HepG2 (cell line): ENCODE measurements around the gene INO80B. TPM values are rescaled to one million over a fixed set of nuclear protein-coding genes. Genes with fewer than 3 reads are reported as not detected.
A peak's percentile ranks its signal among the peaks of the same experiment; 100 is the strongest.

Source experiments
- ATF4 ChIP-seq, 2 experiments: fragments of 450-650 bp in 1 of 2; sonication (generic) in 1 of 2; formaldehyde crosslinking; IDR thresholded peaks; 2 replicates each; pipeline versions ENCODE4 v1.5.0 to v1.8.0; 2020 to 2022; ENCODE audit warnings: mild to moderate bottlenecking in 1 of 2, missing genetic modification reagents in 1 of 2
- CBX5 ChIP-seq: sonication (generic); formaldehyde crosslinking; IDR thresholded peaks from 2 replicates; pipeline ENCODE4 v1.4.0; 2020; ENCODE audit warnings: missing genetic modification reagents, borderline replicate concordance
- CC2D1A ChIP-seq: sonication (generic); formaldehyde crosslinking; IDR thresholded peaks from 2 replicates; pipeline ENCODE4 v1.8.1; 2023; ENCODE audit warnings: mild to moderate bottlenecking, missing genetic modification reagents
- DMAP1 ChIP-seq: IDR thresholded peaks from 2 replicates; pipeline ENCODE4 v1.6.1; 2016
- EEA1 ChIP-seq: sonication (generic); formaldehyde crosslinking; IDR thresholded peaks from 2 replicates; pipeline ENCODE4 v1.5.1; 2020; ENCODE audit warnings: mild to moderate bottlenecking, missing genetic modification reagents, borderline replicate concordance
- HCFC1 ChIP-seq: fragments of 150-350 bp; IDR thresholded peaks from 2 replicates; pipeline ENCODE4 v1.6.1; 2014; ENCODE audit warnings: low read depth, low read length
- HINFP ChIP-seq: sonication (generic); formaldehyde crosslinking; IDR thresholded peaks from 2 replicates; pipeline ENCODE4 v1.4.0; 2020; ENCODE audit warnings: low read depth, mild to moderate bottlenecking, missing genetic modification reagents
- IKZF4 ChIP-seq: sonication (generic); formaldehyde crosslinking; IDR thresholded peaks from 2 replicates; pipeline ENCODE4 v1.5.1; 2020; ENCODE audit warnings: borderline replicate concordance, mild to moderate bottlenecking, low read depth, missing genetic modification reagents; ENCODE audit errors: not compliant biosample characterization
- KMT2A ChIP-seq: sonication (generic); formaldehyde crosslinking; IDR thresholded peaks from 2 replicates; pipeline ENCODE4 v1.4.0; 2020; ENCODE audit warnings: missing genetic modification reagents
- KMT2B ChIP-seq: IDR thresholded peaks from 2 replicates; pipeline ENCODE4 v1.6.1; 2016; ENCODE audit warnings: missing genetic modification reagents, missing compliant biosample characterization
- ZIK1 ChIP-seq: sonication (generic); formaldehyde crosslinking; IDR thresholded peaks from 2 replicates; pipeline ENCODE4 v1.5.0; 2020; ENCODE audit warnings: mild to moderate bottlenecking, low read depth, missing genetic modification reagents, borderline replicate concordance
- ZNF343 ChIP-seq: sonication (generic); formaldehyde crosslinking; IDR thresholded peaks from 2 replicates; pipeline ENCODE4 v1.4.0; 2020; ENCODE audit warnings: mild to moderate bottlenecking, missing genetic modification reagents
- ZNF44 ChIP-seq: sonication (generic); formaldehyde crosslinking; IDR thresholded peaks from 2 replicates; pipeline ENCODE4 v1.5.1; 2020; ENCODE audit warnings: mild to moderate bottlenecking, missing genetic modification reagents
- ZNF841 ChIP-seq: sonication (generic); formaldehyde crosslinking; IDR thresholded peaks from 2 replicates; pipeline ENCODE4 v1.8.1; 2023; ENCODE audit warnings: missing genetic modification reagents, borderline replicate concordance
- polyA plus RNA-seq, 8 experiments: library from polyadenylated mRNA; depleted of rRNA in 3 of 8; stranded (reverse) in 7 of 8; unstranded in 1 of 8; fragments of >200 nt; fragmentation: Illumina TruSeq in 4 of 8; extraction: Trizol in 4 of 8; gene quantifications; 2 replicates each; pipeline versions ENCODE4 v1.2.1 to v1.2.3, GENCODE V29; 2011 to 2016; ENCODE audit warnings: low read depth in 4 of 8, missing spikeins in 1 of 8, mixed read lengths in 1 of 8; ENCODE audit not compliant: insufficient read depth in 1 of 8
- total RNA-seq, 5 experiments: library from RNA; depleted of rRNA; stranded (reverse); fragments of >200 nt; fragmentation: Illumina TruSeq; extraction: Trizol; gene quantifications; 2 replicates each; pipeline ENCODE4 v1.2.3, GENCODE V29; 2016; ENCODE audit warnings: low read depth in 1 of 5
- TF ChIP-seq, protein P1 (sequence below): sonication (generic); formaldehyde crosslinking; IDR thresholded peaks from 2 replicates; pipeline ENCODE4 v1.8.1; 2023; ENCODE audit warnings: missing genetic modification reagents, mild to moderate bottlenecking, borderline replicate concordance
- TF ChIP-seq, protein P2 (sequence below): IDR thresholded peaks from 2 replicates; pipeline ENCODE4 v1.6.1; 2016; ENCODE audit warnings: missing compliant biosample characterization, missing genetic modification reagents, borderline replicate concordance
- TF ChIP-seq, protein P3 (sequence below): sonication (generic); formaldehyde crosslinking; IDR thresholded peaks from 2 replicates; pipeline ENCODE4 v1.4.0; 2020; ENCODE audit warnings: missing genetic modification reagents, low read depth, mild to moderate bottlenecking, borderline replicate concordance
- TF ChIP-seq, protein P4 (sequence below): sonication (generic); formaldehyde crosslinking; IDR thresholded peaks from 2 replicates; pipeline ENCODE4 v1.4.0; 2020; ENCODE audit warnings: mild to moderate bottlenecking, missing genetic modification reagents
- TF ChIP-seq, protein P5 (sequence below): sonication (generic); formaldehyde crosslinking; IDR thresholded peaks from 2 replicates; pipeline ENCODE4 v1.8.1; 2023; ENCODE audit warnings: mild to moderate bottlenecking, moderate library complexity, missing genetic modification reagents

The INO80B gene
- total and polyA plus RNA-seq, 2 of the 13 experiments (the other 11 are each of a cell fraction or from before 2014, with no cell fraction given), result 6.2 to 14.5 TPM

DNA sequence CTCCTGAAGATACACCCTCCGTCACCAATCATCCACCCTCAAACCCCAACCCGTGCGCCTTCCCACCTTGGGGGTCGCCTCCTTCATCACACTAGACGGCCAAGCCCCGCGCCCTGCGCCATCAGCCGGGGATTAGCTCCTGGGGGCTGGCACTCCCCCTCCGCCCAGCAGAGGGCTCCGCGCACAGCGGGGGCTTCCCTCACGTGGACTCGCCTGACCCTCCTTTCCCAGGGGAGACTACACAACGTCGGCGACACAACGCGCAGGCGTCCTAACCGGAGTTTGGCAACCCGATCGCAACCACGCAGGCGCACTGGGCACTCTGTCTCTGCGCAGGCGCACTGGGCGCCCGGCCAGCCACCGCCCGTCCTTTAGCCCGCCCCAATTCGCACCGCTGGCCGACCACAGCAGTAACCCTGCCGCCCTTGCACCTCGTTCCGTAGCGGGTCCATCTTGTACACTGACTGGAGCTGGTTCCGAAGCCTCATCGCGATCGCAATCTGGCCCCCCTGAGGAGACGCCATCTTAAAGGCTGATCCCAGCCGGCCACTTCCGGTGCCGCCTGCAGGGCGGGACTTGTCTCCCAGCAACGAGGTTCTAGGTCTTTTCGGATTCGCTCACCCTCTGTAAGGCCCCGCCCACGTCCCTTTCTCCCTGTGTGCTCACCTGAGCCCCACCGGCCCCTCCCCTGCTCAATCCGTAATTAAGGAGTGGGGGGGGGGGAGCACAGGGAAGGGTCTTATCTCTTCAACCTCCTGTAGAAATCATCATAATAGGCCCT lies 52.4 kb downstream of the INO80B start, which contains the start of gene PCGF1 (continued):
- TF ChIP-seq, protein P1, sequence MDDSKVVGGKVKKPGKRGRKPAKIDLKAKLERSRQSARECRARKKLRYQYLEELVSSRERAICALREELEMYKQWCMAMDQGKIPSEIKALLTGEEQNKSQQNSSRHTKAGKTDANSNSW (CRISPR knock-in tag), result 0 out of 2 replicates have a peak, but pooled peaks have one; percentile 37
- peak; percentile 69; the same call in 1 of the 2 replicates for TF ChIP-seq ZNF343 (CRISPR knock-in tag)
- peak; percentile 97 for TF ChIP-seq HINFP (CRISPR knock-in tag)
- TF ChIP-seq, protein P2, sequence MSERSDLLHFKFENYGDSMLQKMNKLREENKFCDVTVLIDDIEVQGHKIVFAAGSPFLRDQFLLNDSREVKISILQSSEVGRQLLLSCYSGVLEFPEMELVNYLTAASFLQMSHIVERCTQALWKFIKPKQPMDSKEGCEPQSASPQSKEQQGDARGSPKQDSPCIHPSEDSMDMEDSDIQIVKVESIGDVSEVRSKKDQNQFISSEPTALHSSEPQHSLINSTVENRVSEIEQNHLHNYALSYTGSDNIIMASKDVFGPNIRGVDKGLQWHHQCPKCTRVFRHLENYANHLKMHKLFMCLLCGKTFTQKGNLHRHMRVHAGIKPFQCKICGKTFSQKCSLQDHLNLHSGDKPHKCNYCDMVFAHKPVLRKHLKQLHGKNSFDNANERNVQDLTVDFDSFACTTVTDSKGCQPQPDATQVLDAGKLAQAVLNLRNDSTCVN (CRISPR knock-in tag), result peak; percentile 83
- TF ChIP-seq, protein P3, sequence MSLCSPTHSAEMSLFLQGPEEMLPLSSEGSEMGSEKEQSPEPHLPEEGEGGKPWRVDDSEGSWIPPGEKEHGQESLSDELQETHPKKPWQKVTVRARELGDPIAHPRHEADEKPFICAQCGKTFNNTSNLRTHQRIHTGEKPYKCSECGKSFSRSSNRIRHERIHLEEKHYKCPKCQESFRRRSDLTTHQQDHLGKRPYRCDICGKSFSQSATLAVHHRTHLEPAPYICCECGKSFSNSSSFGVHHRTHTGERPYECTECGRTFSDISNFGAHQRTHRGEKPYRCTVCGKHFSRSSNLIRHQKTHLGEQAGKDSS (CRISPR knock-in tag), result peak; percentile 86
- peak; percentile 48; the same call in 1 of the 2 replicates for TF ChIP-seq EEA1
- peak; percentile 88 for TF ChIP-seq KMT2A (CRISPR knock-in tag)
- peak; percentile 22; the same call in 1 of the 2 replicates for TF ChIP-seq ZNF44 (CRISPR knock-in tag)
- peak; percentile 95 for TF ChIP-seq CBX5
- peak; percentile 72 for TF ChIP-seq KMT2B (CRISPR knock-in tag)
- peak; percentile 26; the same call in 1 of the 2 replicates for TF ChIP-seq HCFC1
- no peak for TF ChIP-seq ZNF841 (CRISPR knock-in tag)
- TF ChIP-seq CC2D1A (CRISPR knock-in tag), result 0 out of 2 replicates have a peak, but pooled peaks have one; percentile 70
- TF ChIP-seq, protein P4, sequence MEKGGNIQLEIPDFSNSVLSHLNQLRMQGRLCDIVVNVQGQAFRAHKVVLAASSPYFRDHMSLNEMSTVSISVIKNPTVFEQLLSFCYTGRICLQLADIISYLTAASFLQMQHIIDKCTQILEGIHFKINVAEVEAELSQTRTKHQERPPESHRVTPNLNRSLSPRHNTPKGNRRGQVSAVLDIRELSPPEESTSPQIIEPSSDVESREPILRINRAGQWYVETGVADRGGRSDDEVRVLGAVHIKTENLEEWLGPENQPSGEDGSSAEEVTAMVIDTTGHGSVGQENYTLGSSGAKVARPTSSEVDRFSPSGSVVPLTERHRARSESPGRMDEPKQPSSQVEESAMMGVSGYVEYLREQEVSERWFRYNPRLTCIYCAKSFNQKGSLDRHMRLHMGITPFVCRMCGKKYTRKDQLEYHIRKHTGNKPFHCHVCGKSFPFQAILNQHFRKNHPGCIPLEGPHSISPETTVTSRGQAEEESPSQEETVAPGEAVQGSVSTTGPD (CRISPR knock-in tag), result no peak
- peak; percentile 96 for TF ChIP-seq ZIK1 (CRISPR knock-in tag)
- TF ChIP-seq, protein P5, sequence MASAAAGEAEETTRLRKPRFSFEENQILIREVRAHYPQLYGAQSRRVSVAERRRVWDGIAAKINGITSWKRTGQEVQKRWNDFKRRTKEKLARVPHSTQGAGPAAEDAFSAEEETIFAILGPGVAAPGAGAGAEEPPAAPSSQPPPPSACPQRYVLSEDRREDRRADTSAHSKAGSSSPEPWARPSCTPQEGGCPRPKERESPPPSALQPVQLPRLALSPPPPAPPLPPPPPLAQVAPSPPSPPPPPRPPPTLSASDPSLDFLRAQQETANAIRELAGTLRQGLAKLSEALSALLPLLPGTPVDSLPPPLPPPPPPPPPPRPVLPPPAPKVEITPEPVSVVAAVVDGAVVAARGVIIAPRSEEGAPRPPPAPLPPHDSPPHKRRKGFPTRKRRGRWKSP, result peak; percentile 41; the same call in 1 of the 2 replicates
- 0 out of 4 replicates have a peak, but pooled peaks of 1 of the 2 experiments have one; percentile 11 for TF ChIP-seq ATF4 (CRISPR knock-in tag; IDR thresholded peaks at IDR 0.05)
- peak; percentile 41 for TF ChIP-seq IKZF4 (CRISPR knock-in tag)
- peak; percentile 85 for TF ChIP-seq DMAP1 (CRISPR knock-in tag)
